Astrocyte (in vitro differentiated cells and primary cell): ENCODE results near the gene PSMC3IP. TPM values are rescaled to one million over a fixed set of nuclear protein-coding genes. Genes with fewer than 3 reads are reported as not detected.

Source experiments
- DNase-seq: peaks from one replicate; pipeline ENCODE4 v3.0.0-alpha.2; 2010; ENCODE audit warnings: low read depth
- FAIRE-seq: peaks from 2 replicates; lab custom pipeline; 2011; peaks lifted over from hg19 to GRCh38; lab: Jason Lieb, UNC
- H2AFZ ChIP-seq: 2 replicates; pipeline ENCODE4 v1.6.0; 2012; ENCODE audit warnings: low read depth, low read length, inconsistent platforms
- H3K27ac ChIP-seq: 2 replicates; pipeline ENCODE4 v1.5.1; 2011; ENCODE audit warnings: low read depth, low read length, inconsistent platforms
- H3K27me3 ChIP-seq: 2 replicates; pipeline ENCODE4 v1.6.0; 2011; ENCODE audit warnings: low read length, inconsistent platforms; ENCODE audit not compliant: insufficient read depth
- H3K36me3 ChIP-seq: 2 replicates; pipeline ENCODE4 v1.5.1; 2011; ENCODE audit warnings: low read length, inconsistent platforms; ENCODE audit not compliant: insufficient read depth
- H3K4me1 ChIP-seq: 2 replicates; pipeline ENCODE4 v1.5.1; 2011; ENCODE audit warnings: low read length, inconsistent platforms; ENCODE audit not compliant: insufficient read depth
- H3K4me2 ChIP-seq: 2 replicates; pipeline ENCODE4 v1.6.0; 2012; ENCODE audit warnings: low read length, inconsistent platforms
- H3K4me3 ChIP-seq: 2 replicates; pipeline ENCODE4 v1.5.1; 2011; ENCODE audit warnings: low read depth, mild to moderate bottlenecking, low read length, inconsistent platforms; ENCODE audit not compliant: insufficient read depth
- H3K79me2 ChIP-seq: 2 replicates; pipeline ENCODE4 v1.6.0; 2012; ENCODE audit warnings: mild to moderate bottlenecking, low read length, inconsistent platforms; ENCODE audit not compliant: insufficient read depth
- H3K9ac ChIP-seq: 2 replicates; pipeline ENCODE4 v1.6.0; 2012; ENCODE audit warnings: mild to moderate bottlenecking, low read length, inconsistent platforms
- H3K9me3 ChIP-seq: 2 replicates; pipeline ENCODE4 v1.5.1; 2012; ENCODE audit warnings: low read depth, mild to moderate bottlenecking, low read length, inconsistent platforms; ENCODE audit not compliant: insufficient read depth
- H4K20me1 ChIP-seq: 2 replicates; pipeline ENCODE4 v1.6.0; 2012; ENCODE audit warnings: low read length, inconsistent platforms; ENCODE audit not compliant: insufficient read depth
- H3K27ac Mint-ChIP-seq: one replicate; pipeline ENCODE4 v1.8.0; 2021; ENCODE audit warnings: mild to moderate bottlenecking, mixed read lengths; ENCODE audit not compliant: unreplicated experiment
- H3K27me3 Mint-ChIP-seq: one replicate; pipeline ENCODE4 v1.8.0; 2021; ENCODE audit warnings: low read depth, mixed read lengths; ENCODE audit not compliant: unreplicated experiment
- H3K36me3 Mint-ChIP-seq: one replicate; pipeline ENCODE4 v1.8.0; 2021; ENCODE audit warnings: low read depth, mixed read lengths; ENCODE audit not compliant: unreplicated experiment
- H3K4me1 Mint-ChIP-seq: one replicate; pipeline ENCODE4 v1.8.0; 2021; ENCODE audit warnings: low read depth, mixed read lengths; ENCODE audit not compliant: unreplicated experiment
- H3K4me3 Mint-ChIP-seq: one replicate; pipeline ENCODE4 v1.8.0; 2021; ENCODE audit warnings: mild to moderate bottlenecking, moderate library complexity, mixed read lengths; ENCODE audit not compliant: unreplicated experiment
- H3K9me3 Mint-ChIP-seq: one replicate; pipeline ENCODE4 v1.8.0; 2021; ENCODE audit warnings: mild to moderate bottlenecking, mixed read lengths; ENCODE audit not compliant: unreplicated experiment
- EZH2 ChIP-seq: IDR thresholded peaks from 2 replicates; pipeline ENCODE4 v1.6.1; 2012; ENCODE audit warnings: mild to moderate bottlenecking, low read length, inconsistent platforms; ENCODE audit not compliant: insufficient read depth
- total RNA-seq: library from RNA; stranded (reverse); gene quantifications from 2 replicates; pipeline ENCODE4 v1.2.1, GENCODE V29; 2021
- TF ChIP-seq, protein P1 (sequence below): IDR thresholded peaks from 2 replicates; pipeline ENCODE4 v1.5.1; 2011; ENCODE audit warnings: low read depth, mild to moderate bottlenecking, inconsistent platforms, low read length, moderate library complexity; ENCODE audit not compliant: insufficient read depth

The PSMC3IP gene
- total RNA-seq, 1 donor from 2014 or later, result 8.7 TPM

DNA sequence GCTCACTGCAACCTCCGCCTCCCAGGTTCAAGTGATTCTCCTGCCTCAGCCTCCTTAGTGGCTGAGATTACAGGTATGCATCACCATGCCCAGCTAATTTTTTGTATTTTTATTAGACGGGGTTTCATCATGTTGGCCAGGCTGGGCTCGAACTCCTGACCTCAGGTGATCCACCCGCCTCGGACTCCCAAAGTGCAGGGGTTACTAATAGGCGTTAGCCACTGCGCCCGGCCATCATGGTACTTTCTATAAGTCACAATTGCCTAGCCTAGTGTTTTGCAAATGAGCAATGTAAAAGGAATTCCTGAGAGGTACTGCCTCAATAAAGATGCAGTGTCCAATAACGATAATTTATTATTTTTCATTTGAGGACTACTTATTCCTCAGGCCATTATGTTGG, 13.9 kb upstream of the PSMC3IP start:
- Histone ChIP-seq H3K27ac (no peak overlapping the region), H3K4me2 (no peak overlapping the region), H3K79me2 (peaks cover 5% of the 10 kb centered on the region), H3K9me3 (no peaks in the 10 kb centered on the region), H2AFZ (no peak overlapping the region), H3K36me3 (peaks cover 19% of the 10 kb centered on the region), H3K4me3 (no peak overlapping the region), H3K4me1 (no peaks in the 10 kb centered on the region), H3K9ac (no peak overlapping the region), H4K20me1 (peaks cover 24% of the 10 kb centered on the region), H3K27me3 (no peaks in the 10 kb centered on the region)
- TF ChIP-seq EZH2, result no peak
- TF ChIP-seq, protein P1, sequence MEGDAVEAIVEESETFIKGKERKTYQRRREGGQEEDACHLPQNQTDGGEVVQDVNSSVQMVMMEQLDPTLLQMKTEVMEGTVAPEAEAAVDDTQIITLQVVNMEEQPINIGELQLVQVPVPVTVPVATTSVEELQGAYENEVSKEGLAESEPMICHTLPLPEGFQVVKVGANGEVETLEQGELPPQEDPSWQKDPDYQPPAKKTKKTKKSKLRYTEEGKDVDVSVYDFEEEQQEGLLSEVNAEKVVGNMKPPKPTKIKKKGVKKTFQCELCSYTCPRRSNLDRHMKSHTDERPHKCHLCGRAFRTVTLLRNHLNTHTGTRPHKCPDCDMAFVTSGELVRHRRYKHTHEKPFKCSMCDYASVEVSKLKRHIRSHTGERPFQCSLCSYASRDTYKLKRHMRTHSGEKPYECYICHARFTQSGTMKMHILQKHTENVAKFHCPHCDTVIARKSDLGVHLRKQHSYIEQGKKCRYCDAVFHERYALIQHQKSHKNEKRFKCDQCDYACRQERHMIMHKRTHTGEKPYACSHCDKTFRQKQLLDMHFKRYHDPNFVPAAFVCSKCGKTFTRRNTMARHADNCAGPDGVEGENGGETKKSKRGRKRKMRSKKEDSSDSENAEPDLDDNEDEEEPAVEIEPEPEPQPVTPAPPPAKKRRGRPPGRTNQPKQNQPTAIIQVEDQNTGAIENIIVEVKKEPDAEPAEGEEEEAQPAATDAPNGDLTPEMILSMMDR, result no peak
- Mint-ChIP-seq H3K4me3 (no peak overlapping the region), H3K9me3 (no peaks in the 10 kb centered on the region), H3K27ac (no peak overlapping the region), H3K27me3 (no peaks in the 10 kb centered on the region), H3K36me3 (peaks cover 10% of the 10 kb centered on the region), H3K4me1 (no peaks in the 10 kb centered on the region)
- FAIRE-seq (no peak), DNase-seq (no peak)

DNA sequence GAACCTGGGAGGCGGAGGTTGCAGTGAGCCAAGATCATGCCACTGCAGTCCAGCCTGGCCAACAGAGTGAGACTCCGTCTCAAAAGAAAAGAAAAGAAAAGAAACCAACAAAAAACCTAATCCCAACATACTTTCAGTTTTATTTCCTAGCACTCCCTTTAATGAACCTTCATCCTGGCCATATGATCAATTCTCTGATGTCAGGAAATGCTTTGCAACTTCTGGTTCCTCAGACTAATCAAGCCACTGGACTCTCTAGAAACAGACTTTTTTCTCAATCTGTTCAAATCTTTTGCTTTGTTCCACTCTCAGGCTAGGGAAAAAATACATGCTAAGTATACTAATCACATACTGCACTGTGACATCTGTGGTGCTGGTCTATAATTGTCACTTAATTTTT, 13.4 kb upstream of the PSMC3IP start:
- Histone ChIP-seq H2AFZ (no peak overlapping the region), H3K4me2 (no peak overlapping the region), H3K9ac (no peak overlapping the region), H3K36me3 (peaks cover 24% of the 10 kb centered on the region), H3K27me3 (no peaks in the 10 kb centered on the region), H3K4me1 (no peaks in the 10 kb centered on the region), H3K9me3 (no peaks in the 10 kb centered on the region), H3K27ac (no peak overlapping the region), H3K4me3 (no peak overlapping the region), H4K20me1 (peaks cover 22% of the 10 kb centered on the region), H3K79me2 (peaks cover 5% of the 10 kb centered on the region)
- no peak overlapping the region for H3K27ac Mint-ChIP-seq
- no peaks in the 10 kb centered on the region for H3K27me3 Mint-ChIP-seq
- FAIRE-seq, result no peak
- no peak for DNase-seq
- H3K4me1 Mint-ChIP-seq, result no peaks in the 10 kb centered on the region
- no peak overlapping the region for H3K4me3 Mint-ChIP-seq
- no peaks in the 10 kb centered on the region for H3K9me3 Mint-ChIP-seq
- peaks cover 10% of the 10 kb centered on the region for H3K36me3 Mint-ChIP-seq
- TF ChIP-seq, protein P1, result no peak
- no peak for TF ChIP-seq EZH2

DNA sequence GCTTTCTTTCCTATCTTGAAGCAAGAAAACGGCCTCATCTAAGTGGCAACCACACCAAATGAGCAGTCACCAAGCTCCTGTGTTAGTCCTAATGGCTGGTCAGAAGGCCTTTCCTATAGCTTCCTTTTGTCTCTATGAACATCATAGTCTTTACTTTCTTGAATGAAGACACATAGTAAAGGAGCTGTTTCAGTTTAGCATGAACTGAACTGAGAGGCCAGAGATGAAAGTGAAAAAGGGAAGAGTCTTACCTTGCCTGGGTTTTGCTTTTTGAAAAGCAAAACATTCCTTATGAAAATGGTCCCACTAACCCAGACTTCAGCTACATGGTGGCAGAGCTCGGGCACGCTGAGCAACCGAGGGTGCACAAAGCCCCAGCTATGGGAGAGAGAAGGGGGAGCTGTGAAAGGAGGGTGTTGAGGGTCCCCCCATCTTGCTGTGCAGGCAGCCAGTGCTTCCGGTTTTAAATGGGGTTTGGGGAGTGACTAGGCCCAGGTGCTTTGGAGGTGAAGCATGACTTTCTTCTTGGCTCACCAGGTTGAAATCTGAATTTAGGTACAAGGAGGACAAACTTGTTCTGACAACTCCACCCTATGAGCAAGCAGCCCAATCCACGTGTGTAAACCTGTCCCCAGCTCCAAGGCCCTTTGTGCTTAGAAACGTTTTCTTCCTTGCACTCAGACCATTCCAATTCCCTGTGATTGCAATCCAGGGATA, 9.1 kb upstream of the PSMC3IP start:
- Histone ChIP-seq H3K36me3 (peaks cover 46% of the 10 kb centered on the region), H3K79me2 (no peaks in the 10 kb centered on the region), H2AFZ (no peak overlapping the region), H3K9ac (no peak overlapping the region), H3K9me3 (no peaks in the 10 kb centered on the region), H3K27ac (no peak overlapping the region), H4K20me1 (peaks cover 18% of the 10 kb centered on the region), H3K27me3 (no peaks in the 10 kb centered on the region), H3K4me3 (no peak overlapping the region), H3K4me2 (no peak overlapping the region), H3K4me1 (no peaks in the 10 kb centered on the region)
- DNase-seq, result no peak
- Mint-ChIP-seq H3K36me3 (peaks cover 16% of the 10 kb centered on the region), H3K27ac (no peak overlapping the region), H3K4me1 (no peaks in the 10 kb centered on the region), H3K27me3 (no peaks in the 10 kb centered on the region), H3K4me3 (no peak overlapping the region), H3K9me3 (no peaks in the 10 kb centered on the region)
- TF ChIP-seq EZH2, result no peak
- TF ChIP-seq, protein P1, result no peak
- FAIRE-seq, result no peak
